Activated T-helper 1 cell treated with anti-CD3 and anti-CD28 coated beads, Interleukin-12 subunit alpha, Interleukin-12 subunit beta, Interleukin-2, Interleukin-4 antibody, amounts not matched to agents 30 ng/mL and 10 ng/mL and 1 ng/mL, durations not matched to agents 14 hours and 24 hours and 36 hours (primary cell): ENCODE measurements around the gene METTL4. TPM values are rescaled to one million over a fixed set of nuclear protein-coding genes. Genes with fewer than 3 reads are reported as not detected.
A peak's percentile ranks its signal among the peaks of the same experiment; 100 is the strongest.

Experiments
- DNase-seq: peaks from one replicate; pipeline ENCODE4 v3.0.0; 2021; ENCODE audit warnings: low spot score
- H3K27ac Mint-ChIP-seq: one replicate; pipeline ENCODE4 v1.8.0; 2021; ENCODE audit warnings: mild to moderate bottlenecking, mixed read lengths
- H3K27me3 Mint-ChIP-seq: one replicate; pipeline ENCODE4 v1.8.0; 2022; ENCODE audit warnings: mild to moderate bottlenecking, moderate library complexity, mixed read lengths; ENCODE audit not compliant: insufficient read depth
- H3K36me3 Mint-ChIP-seq: one replicate; pipeline ENCODE4 v1.8.0; 2021; ENCODE audit warnings: low read depth, mixed read lengths
- H3K4me1 Mint-ChIP-seq: one replicate; pipeline ENCODE4 v1.8.0; 2021; ENCODE audit warnings: low read depth, mixed read lengths
- H3K4me3 Mint-ChIP-seq: one replicate; pipeline ENCODE4 v1.8.0; 2021; ENCODE audit warnings: mild to moderate bottlenecking, moderate library complexity, mixed read lengths
- H3K9me3 Mint-ChIP-seq: one replicate; pipeline ENCODE4 v1.8.0; 2021; ENCODE audit warnings: mixed read lengths
- intact Hi-C: fragments of 100-400 bp; cut with micrococcal nuclease; formaldehyde crosslinking; loops from one replicate; pipeline ENCODE4 v1.15.1; 2024
- total RNA-seq: library from RNA; stranded (reverse); gene quantifications from 2 replicates; pipeline ENCODE4 v1.2.3, GENCODE V29; 2022

METTL4 gene
- total RNA-seq, 1 donor from 2014 or later, result 15.0 TPM

GRCh38 chr18:2588666-2589344, 17.5 kb upstream of the METTL4 start:
- peaks cover 53% of the 10 kb centered on the region for H3K4me1 Mint-ChIP-seq
- peak overlapping the region; percentile 55 for H3K4me3 Mint-ChIP-seq
- H3K27me3 Mint-ChIP-seq, result no peaks in the 10 kb centered on the region
- H3K27ac Mint-ChIP-seq, result peak overlapping the region; percentile 75
- no peaks in the 10 kb centered on the region for H3K9me3 Mint-ChIP-seq
- peaks cover 33% of the 10 kb centered on the region for H3K36me3 Mint-ChIP-seq
- intact Hi-C loops, result loop anchor here (1.0 to 2.0 kb wide), 3 partner anchors 16 to 68 kb away; no protein-coding TSS in a partner anchor
- no peak for DNase-seq

GRCh38 chr18:2587788-2588187, 16.5 kb upstream of the METTL4 start:
- Mint-ChIP-seq H3K4me1 (peaks cover 53% of the 10 kb centered on the region), H3K27me3 (no peaks in the 10 kb centered on the region), H3K27ac (peak overlapping the region; percentile 83), H3K9me3 (no peaks in the 10 kb centered on the region), H3K36me3 (peaks cover 30% of the 10 kb centered on the region), H3K4me3 (peak overlapping the region; percentile 21)
- DNase-seq, result no peak
- intact Hi-C loops, result loop anchor here (2.0 kb wide), 2 partner anchors 15 to 17 kb away; no protein-coding TSS in a partner anchor

- Mint-ChIP-seq H3K27me3 (no peaks in the 10 kb centered on the region), H3K4me3 (peak overlapping the region; percentile 97), H3K4me1 (peaks cover 75% of the 10 kb centered on the region), H3K36me3 (peaks cover 29% of the 10 kb centered on the region), H3K27ac (peak overlapping the region; percentile 97), H3K9me3 (no peaks in the 10 kb centered on the region)
- intact Hi-C loops, result loop anchor here (1.0 to 10.0 kb wide), 8 partner anchors 8 to 1761 kb away; partner anchors contain the start of genes MYL12A, MYL12B, TGIF1 and YES1
- no peak for DNase-seq
Observed at GRCh38 chr18:2573408-2573807, 2.1 kb upstream of the METTL4 start.

- Mint-ChIP-seq H3K4me3 (peak overlapping the region; percentile 97), H3K27me3 (no peaks in the 10 kb centered on the region), H3K9me3 (no peaks in the 10 kb centered on the region), H3K36me3 (peaks cover 27% of the 10 kb centered on the region), H3K4me1 (peaks cover 75% of the 10 kb centered on the region), H3K27ac (peak overlapping the region; percentile 97)
- intact Hi-C loops, result loop anchor here (1.0 to 10.0 kb wide), 8 partner anchors 8 to 1761 kb away; partner anchors contain the start of genes MYL12A, MYL12B, TGIF1 and YES1
- no peak for DNase-seq
Observed at GRCh38 chr18:2572892-2573291, 1.6 kb upstream of the METTL4 start.

- intact Hi-C loops, result loop anchor here (2.0 to 10.0 kb wide), 7 partner anchors 17 to 1760 kb away; partner anchors contain the start of genes MYL12A, MYL12B, TGIF1 and YES1
- H3K27ac Mint-ChIP-seq, result peak overlapping the region; percentile 97
- no peak for DNase-seq
- H3K27me3 Mint-ChIP-seq, result no peaks in the 10 kb centered on the region
- peak overlapping the region; percentile 97 for H3K4me3 Mint-ChIP-seq
- peaks cover 73% of the 10 kb centered on the region for H3K4me1 Mint-ChIP-seq
- no peaks in the 10 kb centered on the region for H3K9me3 Mint-ChIP-seq
- H3K36me3 Mint-ChIP-seq, result peaks cover 28% of the 10 kb centered on the region
Observed at GRCh38 chr18:2572171-2572569, 865 bp upstream of the METTL4 start.

- no peaks in the 10 kb centered on the region for H3K9me3 Mint-ChIP-seq
- H3K36me3 Mint-ChIP-seq, result peaks cover 25% of the 10 kb centered on the region
- peak; percentile 40 for DNase-seq
- H3K27ac Mint-ChIP-seq, result peak overlapping the region; percentile 97
- H3K4me1 Mint-ChIP-seq, result peaks cover 59% of the 10 kb centered on the region
- no peaks in the 10 kb centered on the region for H3K27me3 Mint-ChIP-seq
- peak overlapping the region; percentile 97 for H3K4me3 Mint-ChIP-seq
- intact Hi-C loops, result loop anchor here (1.0 to 10.0 kb wide), 10 partner anchors 35 to 1758 kb away; partner anchors contain the start of genes MYL12A, MYL12B, SMCHD1 and TGIF1
Observed at GRCh38 chr18:2570772-2571199, 519 bp downstream of the METTL4 start.

GRCh38 chr18:2569338-2570207, 1.7 kb downstream of the METTL4 start:
- Mint-ChIP-seq H3K4me1 (peaks cover 64% of the 10 kb centered on the region), H3K9me3 (no peaks in the 10 kb centered on the region), H3K36me3 (peaks cover 32% of the 10 kb centered on the region), H3K4me3 (peak overlapping the region; percentile 97), H3K27ac (peak overlapping the region; percentile 37), H3K27me3 (no peaks in the 10 kb centered on the region)
- no peak for DNase-seq
- intact Hi-C loops, result loop anchor here (5.0 to 10.0 kb wide), 6 partner anchors 335 to 1757 kb away; partner anchors contain the start of genes MYL12A, MYL12B, TGIF1 and YES1

GRCh38 chr18:2568605-2569004, 2.7 kb downstream of the METTL4 start:
- intact Hi-C loops, result no loop called here
- Mint-ChIP-seq H3K4me3 (no peak overlapping the region), H3K4me1 (peaks cover 55% of the 10 kb centered on the region)

GRCh38 chr18:2568129-2568528, 3.2 kb downstream of the METTL4 start:
- peaks cover 31% of the 10 kb centered on the region for H3K36me3 Mint-ChIP-seq
- H3K4me1 Mint-ChIP-seq, result peaks cover 51% of the 10 kb centered on the region
- H3K27ac Mint-ChIP-seq, result no peak overlapping the region
- H3K27me3 Mint-ChIP-seq, result no peaks in the 10 kb centered on the region
- peak overlapping the region; percentile 12 for H3K4me3 Mint-ChIP-seq
- no peak for DNase-seq
- intact Hi-C loops, result no loop called here
- H3K9me3 Mint-ChIP-seq, result no peaks in the 10 kb centered on the region

More at GRCh38 chr18:2568605-2569004, 2.7 kb downstream of the METTL4 start:
- no peak overlapping the region for H3K27ac Mint-ChIP-seq
- H3K9me3 Mint-ChIP-seq, result no peaks in the 10 kb centered on the region
- peaks cover 30% of the 10 kb centered on the region for H3K36me3 Mint-ChIP-seq
- DNase-seq, result no peak
- H3K27me3 Mint-ChIP-seq, result no peaks in the 10 kb centered on the region

- peaks cover 33% of the 10 kb centered on the region for H3K36me3 Mint-ChIP-seq
- intact Hi-C loops, result no loop called here
- no peaks in the 10 kb centered on the region for H3K9me3 Mint-ChIP-seq
- H3K27ac Mint-ChIP-seq, result no peak overlapping the region
- no peak for DNase-seq
- H3K4me1 Mint-ChIP-seq, result peaks cover 27% of the 10 kb centered on the region
- H3K4me3 Mint-ChIP-seq, result no peak overlapping the region
- no peaks in the 10 kb centered on the region for H3K27me3 Mint-ChIP-seq
Observed at GRCh38 chr18:2564373-2564772, 6.9 kb downstream of the METTL4 start.

GRCh38 chr18:2559249-2559648, 12.1 kb downstream of the METTL4 start:
- intact Hi-C loops, result no loop called here
- H3K27me3 Mint-ChIP-seq, result no peaks in the 10 kb centered on the region
- no peak overlapping the region for H3K27ac Mint-ChIP-seq
- no peak for DNase-seq
- H3K4me1 Mint-ChIP-seq, result no peaks in the 10 kb centered on the region
- peaks cover 12% of the 10 kb centered on the region for H3K36me3 Mint-ChIP-seq
- no peak overlapping the region for H3K4me3 Mint-ChIP-seq
- no peaks in the 10 kb centered on the region for H3K9me3 Mint-ChIP-seq

- Mint-ChIP-seq H3K27me3 (no peaks in the 10 kb centered on the region), H3K27ac (no peak overlapping the region), H3K4me3 (no peak overlapping the region), H3K36me3 (peaks cover 8% of the 10 kb centered on the region), H3K9me3 (no peaks in the 10 kb centered on the region), H3K4me1 (no peaks in the 10 kb centered on the region)
- DNase-seq, result no peak
- intact Hi-C loops, result no loop called here
Observed at GRCh38 chr18:2557536-2557935, 13.8 kb downstream of the METTL4 start.
